PC-3 (cell line): ENCODE results near the gene DCTN5. TPM values are rescaled to one million over a fixed set of nuclear protein-coding genes. Genes with fewer than 3 reads are reported as not detected.

Source experiments
- ATAC-seq: fragments of 200-7000 bp; cut with Tn5 transposase; 2 replicates; pipeline ENCODE4 v1.9.1; 2020; ENCODE audit warnings: mild to moderate bottlenecking, moderate library complexity
- BruUV-seq: library from RNA; stranded (reverse); fragments of 400-500 nt; replicated peaks from 2 replicates; lab custom pipeline; 2021; lab: Mats Ljungman, UMichigan
- CTCF ChIA-PET: fragments of 300-600 bp; sonication (Branson Sonifier 250); formaldehyde crosslinking; loops from one replicate; lab custom pipeline; 2022; ENCODE audit warnings: antibody characterized with exemption; lab: Charles Lee
- POLR2A ChIA-PET: fragments of 300-600 bp; sonication (Branson Sonifier 250); formaldehyde crosslinking; loops from one replicate; lab custom pipeline; 2022; ENCODE audit warnings: antibody characterized with exemption; ENCODE audit not compliant: unreplicated experiment; lab: Charles Lee
- DNase-seq: peaks from one replicate; pipeline ENCODE4 v3.0.0-alpha.2; 2015
- H2AFZ ChIP-seq: fragments of 300-600 bp; sonication (generic); 2 replicates; pipeline ENCODE4 v1.6.0; 2016; ENCODE audit warnings: antibody characterized with exemption, low read length
- H3F3A ChIP-seq: fragments of 300-600 bp; sonication (generic); one replicate; pipeline ENCODE4 v1.6.0; 2017; ENCODE audit warnings: antibody characterized with exemption, low read length, control low read depth, mild to moderate bottlenecking; ENCODE audit not compliant: unreplicated experiment
- H3K27ac ChIP-seq: fragments of 300-600 bp; sonication (generic); 2 replicates; pipeline ENCODE4 v1.5.1; 2016; ENCODE audit warnings: mild to moderate bottlenecking, low read length
- H3K27me3 ChIP-seq: fragments of 300-600 bp; sonication (generic); 2 replicates; pipeline ENCODE4 v1.6.1; 2016; ENCODE audit warnings: low read length, mixed read lengths
- H3K36me3 ChIP-seq: fragments of 300-600 bp; sonication (generic); 2 replicates; pipeline ENCODE4 v1.6.1; 2016; ENCODE audit warnings: low read depth, mixed run types, low read length, mixed read lengths
- H3K4me1 ChIP-seq: fragments of 300-600 bp; sonication (generic); 2 replicates; pipeline ENCODE4 v1.5.1; 2016; ENCODE audit warnings: low read length; ENCODE audit not compliant: insufficient read depth
- H3K4me2 ChIP-seq: fragments of 300-600 bp; sonication (generic); 2 replicates; pipeline ENCODE4 v1.6.0; 2016; ENCODE audit warnings: low read length
- H3K4me3 ChIP-seq: fragments of 300-600 bp; sonication (generic); 2 replicates; pipeline ENCODE4 v1.5.1; 2016; ENCODE audit warnings: mild to moderate bottlenecking, low read length, mixed read lengths
- H3K79me2 ChIP-seq: fragments of 300-600 bp; sonication (generic); 2 replicates; pipeline ENCODE4 v1.6.1; 2017; ENCODE audit warnings: low read length, mixed read lengths
- H3K9ac ChIP-seq: fragments of 300-600 bp; sonication (generic); 2 replicates; pipeline ENCODE4 v1.6.0; 2016; ENCODE audit warnings: mild to moderate bottlenecking, low read length
- H3K9me2 ChIP-seq: fragments of 300-600 bp; sonication (generic); replicated peaks from 2 replicates; pipeline ENCODE4 v1.6.1; 2016; ENCODE audit warnings: mixed run types, low read length, mixed read lengths
- H3K9me3 ChIP-seq: fragments of 300-600 bp; sonication (generic); 2 replicates; pipeline ENCODE4 v1.6.1; 2016; ENCODE audit warnings: low read length, mixed read lengths
- H4K20me1 ChIP-seq: fragments of 300-600 bp; sonication (generic); 2 replicates; pipeline ENCODE4 v1.6.1; 2016; ENCODE audit warnings: low read length, mixed read lengths
- CTCF ChIP-seq: fragments of 300-600 bp; sonication (generic); conservative IDR thresholded peaks from 2 replicates; pipeline ENCODE4 v1.5.1; 2017; ENCODE audit warnings: antibody characterized with exemption, low read depth, mild to moderate bottlenecking, low read length
- EZH2 ChIP-seq: fragments of 300-600 bp; sonication (generic); IDR thresholded peaks from one replicate; pipeline ENCODE4 v1.6.1; 2017; ENCODE audit warnings: antibody characterized with exemption, mild to moderate bottlenecking, low read length; ENCODE audit not compliant: unreplicated experiment
- EZH2phosphoT487 ChIP-seq: fragments of 300-600 bp; sonication (generic); IDR thresholded peaks from 2 replicates; pipeline ENCODE4 v1.6.1; 2018; ENCODE audit warnings: mild to moderate bottlenecking, antibody characterized with exemption, low read length, borderline replicate concordance
- intact Hi-C: fragments of 100-400 bp; cut with micrococcal nuclease; formaldehyde crosslinking; loops from 2 replicates; pipeline ENCODE4 v1.9.0; 2023
- total RNA-seq: library from RNA; depleted of rRNA; stranded (reverse); fragments of >200 nt; gene quantifications from 2 replicates; pipeline ENCODE4 v1.2.3, GENCODE V29; 2014

DCTN5 gene
- total RNA-seq, 1 experiment from 2014 or later, result 29.1 TPM

GRCh38 chr16:23642246-23642774 lies 1.0 kb downstream of the DCTN5 start:
- Histone ChIP-seq H3K9me2 (no peaks in the 10 kb centered on the region), H3K9ac (peak overlapping the region; percentile 98), H4K20me1 (no peaks in the 10 kb centered on the region), H3K4me1 (peaks cover 7% of the 10 kb centered on the region), H3K36me3 (peaks cover 5% of the 10 kb centered on the region), H3F3A (no peaks in the 10 kb centered on the region), H3K27me3 (no peaks in the 10 kb centered on the region), H3K27ac (no peak overlapping the region), H3K79me2 (peaks cover 63% of the 10 kb centered on the region), H3K9me3 (no peaks in the 10 kb centered on the region), H3K4me2 (peak overlapping the region; percentile 99), H3K4me3 (peak overlapping the region; percentile 100), H2AFZ (peak overlapping the region; percentile 91; the same call in 1 of the 2 replicates)
- no TSS peak for BruUV-seq
- CTCF ChIA-PET, result interaction anchor here (0.6 to 0.7 kb wide), 2 partner anchors 85 to 1375 kb away, joined by 3 read pairs; no protein-coding TSS in a partner anchor
- POLR2A ChIA-PET, result no interaction called here
- TF ChIP-seq EZH2phosphoT487 (no peak), CTCF (no peak), EZH2 (no peak)
- intact Hi-C loops, result no loop called here
- no peak for ATAC-seq
- DNase-seq, result no peak

GRCh38 chr16:23650674-23651416 lies 9.6 kb downstream of the DCTN5 start:
- Histone ChIP-seq H3K9me2 (no peaks in the 10 kb centered on the region), H3K4me2 (no peak overlapping the region), H3K36me3 (peaks cover 7% of the 10 kb centered on the region), H3K9me3 (no peaks in the 10 kb centered on the region), H3K4me1 (no peaks in the 10 kb centered on the region), H3K79me2 (peaks cover 39% of the 10 kb centered on the region), H4K20me1 (no peaks in the 10 kb centered on the region), H2AFZ (no peak overlapping the region), H3K4me3 (no peak overlapping the region), H3K9ac (no peak overlapping the region), H3K27ac (no peak overlapping the region), H3F3A (no peaks in the 10 kb centered on the region), H3K27me3 (no peaks in the 10 kb centered on the region)
- intact Hi-C loops, result no loop called here
- peak; percentile 35 for DNase-seq
- BruUV-seq, result no TSS peak
- no peak; the same call in 1 of the 2 replicates for ATAC-seq
- ChIA-PET POLR2A (no interaction called here), CTCF (no interaction called here)
- TF ChIP-seq CTCF (no peak), EZH2phosphoT487 (no peak), EZH2 (no peak)

- no peaks in the 10 kb centered on the region for H3K4me1 ChIP-seq
- intact Hi-C loops, result no loop called here
- no peaks in the 10 kb centered on the region for H4K20me1 ChIP-seq
- no peaks in the 10 kb centered on the region for H3K9me3 ChIP-seq
- H3K4me2 ChIP-seq, result no peak overlapping the region
- ATAC-seq, result no peak
- H3K36me3 ChIP-seq, result peaks cover 7% of the 10 kb centered on the region; the same call in 1 of the 2 replicates
- H2AFZ ChIP-seq, result no peak overlapping the region
- TF ChIP-seq EZH2phosphoT487 (no peak), EZH2 (no peak), CTCF (no peak)
- H3K79me2 ChIP-seq, result peaks cover 27% of the 10 kb centered on the region
- H3K9ac ChIP-seq, result no peak overlapping the region
- POLR2A ChIA-PET, result no interaction called here
- H3K27me3 ChIP-seq, result no peaks in the 10 kb centered on the region
- no peak overlapping the region for H3K27ac ChIP-seq
- H3F3A ChIP-seq, result no peaks in the 10 kb centered on the region
- no TSS peak for BruUV-seq
- H3K9me2 ChIP-seq, result no peaks in the 10 kb centered on the region
- H3K4me3 ChIP-seq, result no peak overlapping the region
- DNase-seq, result no peak
- CTCF ChIA-PET, result no interaction called here
Measured at GRCh38 chr16:23651943-23652468, 10.7 kb downstream of the DCTN5 start.
